ENCODE data around the gene NCKAP5L.
"Not testable (repeated sequence)": the region's sequence is repeated elsewhere in the genome, so short reads cannot be mapped to it uniquely, and the experiment has no call there.

NCKAP5L gene

DNA sequence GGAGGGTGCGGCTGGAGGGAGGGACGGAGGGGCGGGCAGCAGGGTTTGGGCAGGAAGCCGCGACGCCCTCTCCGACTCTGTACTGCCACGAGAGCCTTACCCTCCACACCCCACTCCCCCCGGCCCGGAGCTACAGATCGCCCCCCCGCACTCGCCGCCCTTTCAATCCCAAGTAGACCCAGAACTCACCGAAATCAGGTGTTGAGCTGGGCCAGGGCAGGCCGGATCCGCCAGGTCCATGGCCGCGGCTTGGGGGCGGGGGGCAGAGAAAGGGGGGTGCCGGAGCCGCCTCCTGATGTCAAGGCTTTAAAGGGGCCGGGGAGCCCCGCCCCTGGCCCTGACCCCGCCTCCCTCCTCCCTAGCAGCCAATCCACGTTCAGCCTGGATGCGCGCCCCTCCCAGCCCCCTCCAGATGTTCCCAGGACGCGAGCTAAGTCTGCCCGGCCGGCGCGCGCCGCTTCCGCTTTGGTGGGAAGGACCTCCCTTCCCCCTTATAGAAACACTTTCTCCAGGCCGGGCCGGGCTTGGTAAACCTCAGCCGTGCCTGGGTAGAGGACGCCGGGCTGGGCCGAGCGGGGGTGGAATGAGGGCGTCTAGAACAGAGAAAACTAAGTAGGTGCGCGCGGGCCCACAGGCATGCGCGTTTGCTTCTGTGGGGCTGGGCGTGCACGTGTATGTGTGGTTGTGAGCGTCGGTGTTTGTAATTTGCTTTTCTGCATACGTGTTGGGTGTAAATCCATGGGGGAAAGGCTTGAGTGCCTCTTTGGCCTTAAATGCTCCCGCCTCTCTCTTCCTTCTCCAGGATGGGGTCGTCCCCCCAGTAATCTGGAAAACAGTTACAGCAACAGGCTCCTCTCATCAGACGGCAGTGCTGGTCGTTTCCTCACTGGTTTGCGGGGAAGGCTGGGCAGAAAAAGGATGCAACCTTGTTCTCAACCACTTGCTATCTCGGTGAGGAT lies at the start of gene NCKAP5L:
Gene NCKAP5L, minus strand, starts transcription at position 281 of the 959 bp plus-strand sequence. CDS start 24,369 bp downstream, outside the sequence.
- peak; percentile 86 to 89 for DNase-seq (ENCODE audit: low read depth in 2 of 2)

GRCh38 chr12:49877066-49877465 lies 48.9 kb upstream of the NCKAP5L start:
- no peak for DNase-seq (ENCODE audit: low read depth in 2 of 2)

DNA sequence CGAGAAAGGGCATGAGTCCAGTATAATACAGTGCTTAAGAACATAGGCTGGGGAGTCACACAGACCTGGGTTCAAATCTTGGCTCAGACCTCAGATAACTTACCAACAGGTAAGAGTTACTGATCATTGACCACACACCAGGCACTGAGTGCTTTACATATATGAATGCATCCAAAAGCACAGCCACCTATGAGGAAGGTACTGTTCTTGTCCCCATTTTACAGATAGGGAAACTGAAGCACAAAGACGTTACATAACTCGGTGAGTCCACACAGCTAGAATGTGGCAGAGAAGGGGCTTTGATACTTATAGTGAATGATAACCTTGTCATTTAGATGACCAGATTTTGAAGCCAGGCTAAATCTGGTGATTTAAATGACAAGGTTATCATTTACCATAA lies 47.9 kb upstream of the NCKAP5L start:
- no peak for DNase-seq (ENCODE audit: low read depth in 2 of 2)

DNA sequence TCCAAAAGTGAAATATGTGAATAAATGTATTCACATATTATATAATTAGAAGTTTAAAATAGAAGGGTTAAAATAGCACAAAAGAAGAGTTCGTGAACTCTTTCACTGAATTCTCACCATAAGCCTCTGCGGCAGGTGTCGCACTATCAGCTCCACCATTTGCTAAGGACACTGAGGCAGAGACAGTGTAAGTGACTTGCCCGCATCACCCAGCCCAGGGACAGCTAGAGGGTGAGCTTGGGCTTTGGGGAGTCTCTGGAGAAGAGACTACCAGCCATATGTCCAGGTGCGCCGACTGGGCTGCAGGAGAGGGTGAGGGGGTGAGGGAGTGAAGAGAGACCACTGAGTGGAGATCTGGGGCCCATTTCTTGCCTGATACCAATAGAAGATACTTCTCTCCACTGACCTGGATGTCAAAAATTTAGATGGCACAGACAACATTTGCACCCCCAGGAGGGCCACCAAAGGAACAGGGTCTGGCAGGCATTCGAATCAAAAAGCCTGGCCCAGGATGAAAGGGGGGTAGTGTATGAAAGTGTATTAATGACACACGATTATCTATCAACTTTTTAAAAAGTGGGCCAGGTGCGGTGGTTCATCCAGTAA lies 47.0 kb upstream of the NCKAP5L start:
- no peak for DNase-seq (ENCODE audit: low read depth in 2 of 2)

DNA sequence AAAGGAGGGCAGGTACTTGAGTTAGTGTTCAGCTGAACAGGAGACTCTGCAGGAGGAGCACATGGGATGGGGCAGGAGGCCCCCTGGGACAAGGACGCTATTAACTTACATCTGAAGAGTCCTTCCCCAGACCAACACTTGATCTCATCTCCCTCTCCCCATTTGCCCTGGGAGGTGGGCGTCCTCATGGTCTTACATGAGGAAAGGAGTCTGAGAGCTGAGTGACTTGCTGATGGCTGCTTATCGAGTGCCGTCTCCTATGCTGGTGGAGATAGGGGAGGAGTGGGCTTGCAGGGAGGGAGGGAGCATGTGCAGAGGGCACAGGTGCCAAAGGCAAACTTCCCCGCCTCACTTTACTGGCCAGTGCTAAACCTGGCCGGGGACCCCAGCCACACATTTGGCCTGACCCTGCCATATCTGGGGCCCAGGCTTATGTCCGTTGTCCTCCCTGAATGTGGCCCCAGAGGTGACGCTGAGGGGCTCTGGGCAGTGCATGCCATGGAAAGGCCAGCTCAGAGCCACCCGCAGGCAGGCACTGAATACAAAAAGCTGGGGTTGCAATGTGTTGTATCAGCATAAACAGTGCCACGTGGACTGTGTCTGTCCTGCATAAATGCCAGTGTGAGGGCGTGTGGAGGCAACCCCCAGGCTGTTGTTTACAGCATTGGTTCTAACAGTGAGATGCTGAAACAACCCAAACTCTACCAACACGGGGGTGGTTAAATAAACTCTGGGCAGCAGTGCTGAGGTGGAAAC lies 46.1 kb upstream of the NCKAP5L start:
- DNase-seq (ENCODE audit: low read depth in 2 of 2) = no peak

- no peak for DNase-seq (ENCODE audit: low read depth in 2 of 2)
Measured at GRCh38 chr12:49873361-49873934, 45.2 kb upstream of the NCKAP5L start.

DNA sequence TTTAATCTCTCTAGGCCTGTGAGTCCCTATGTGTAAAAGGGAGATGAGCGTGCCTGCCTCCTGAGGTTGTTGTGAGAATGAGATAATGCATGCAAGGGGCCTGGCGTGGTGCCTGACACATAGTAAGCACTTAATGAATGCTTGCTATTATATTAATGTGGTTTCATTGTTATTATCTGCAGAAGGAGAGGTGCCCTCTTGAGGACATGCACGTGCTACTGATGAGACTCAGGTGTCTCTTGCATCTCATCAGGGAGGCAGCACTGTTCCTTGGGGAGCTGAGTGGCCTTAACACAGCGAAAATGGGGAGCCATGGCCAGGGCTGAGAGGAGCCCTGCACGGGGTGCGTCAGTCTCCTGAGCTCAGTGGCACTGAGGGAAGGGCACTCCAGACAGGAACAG lies 44.6 kb upstream of the NCKAP5L start:
- DNase-seq (ENCODE audit: low read depth in 2 of 2) = no peak

DNA sequence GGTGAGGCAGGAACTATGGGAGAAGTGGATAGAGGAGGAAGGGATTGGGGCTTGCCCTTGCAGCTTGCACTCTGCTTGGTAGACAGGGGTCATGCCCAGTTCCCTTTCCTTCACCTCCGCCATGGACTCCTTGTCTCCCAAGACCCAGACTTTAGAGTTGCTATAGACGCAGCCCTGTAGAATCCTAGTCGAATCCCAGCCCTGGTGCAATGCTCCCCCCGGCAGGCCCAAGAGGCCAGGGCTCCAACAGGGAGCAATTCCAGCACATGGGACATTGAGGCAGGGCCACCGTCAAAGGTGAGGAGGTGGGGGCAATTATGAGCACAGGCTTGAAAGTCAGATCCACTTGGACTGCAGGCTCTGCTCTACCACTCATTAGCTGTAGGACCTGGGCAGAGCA lies 44.2 kb upstream of the NCKAP5L start:
- DNase-seq (ENCODE audit: low read depth in 2 of 2) = no peak

DNA sequence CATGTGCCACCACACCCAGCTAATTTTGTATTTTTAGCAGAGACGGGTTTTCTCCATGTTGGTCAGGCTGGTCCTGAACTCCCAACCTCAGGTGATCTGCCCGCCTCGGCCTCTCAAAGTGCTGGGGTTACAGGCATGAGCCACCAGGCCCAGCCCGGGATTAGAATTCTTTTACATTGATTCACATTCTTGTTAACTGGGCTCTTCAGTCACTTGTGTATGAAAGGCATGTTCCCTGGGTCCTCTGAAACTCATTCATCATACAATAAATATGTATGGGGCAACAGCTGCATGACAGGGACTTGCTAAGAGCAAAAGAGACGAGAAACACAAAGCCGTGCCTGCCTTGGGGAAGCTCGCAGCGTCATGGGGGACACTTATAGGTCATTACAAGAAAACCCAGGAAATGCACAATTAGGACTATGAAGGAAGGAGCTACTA lies 43.6 kb upstream of the NCKAP5L start:
- DNase-seq (ENCODE audit: low read depth in 2 of 2) = not testable (repeated sequence)

DNA sequence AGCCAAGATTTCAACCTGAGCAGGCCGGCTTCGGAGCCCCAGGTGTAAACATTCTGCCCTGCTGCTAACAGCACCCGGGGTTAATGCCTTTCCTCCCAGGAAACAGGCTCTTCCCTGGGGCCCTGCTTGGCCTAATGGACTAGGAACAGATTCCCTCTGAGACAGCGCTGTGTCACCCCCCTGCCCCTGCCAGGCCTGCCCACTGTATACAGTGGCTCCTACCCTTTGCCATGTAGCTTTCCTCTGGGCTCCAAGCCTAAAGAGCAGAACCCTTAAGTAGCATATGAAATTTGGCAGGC lies 43.0 kb upstream of the NCKAP5L start:
- DNase-seq (ENCODE audit: low read depth in 2 of 2) = no peak

DNA sequence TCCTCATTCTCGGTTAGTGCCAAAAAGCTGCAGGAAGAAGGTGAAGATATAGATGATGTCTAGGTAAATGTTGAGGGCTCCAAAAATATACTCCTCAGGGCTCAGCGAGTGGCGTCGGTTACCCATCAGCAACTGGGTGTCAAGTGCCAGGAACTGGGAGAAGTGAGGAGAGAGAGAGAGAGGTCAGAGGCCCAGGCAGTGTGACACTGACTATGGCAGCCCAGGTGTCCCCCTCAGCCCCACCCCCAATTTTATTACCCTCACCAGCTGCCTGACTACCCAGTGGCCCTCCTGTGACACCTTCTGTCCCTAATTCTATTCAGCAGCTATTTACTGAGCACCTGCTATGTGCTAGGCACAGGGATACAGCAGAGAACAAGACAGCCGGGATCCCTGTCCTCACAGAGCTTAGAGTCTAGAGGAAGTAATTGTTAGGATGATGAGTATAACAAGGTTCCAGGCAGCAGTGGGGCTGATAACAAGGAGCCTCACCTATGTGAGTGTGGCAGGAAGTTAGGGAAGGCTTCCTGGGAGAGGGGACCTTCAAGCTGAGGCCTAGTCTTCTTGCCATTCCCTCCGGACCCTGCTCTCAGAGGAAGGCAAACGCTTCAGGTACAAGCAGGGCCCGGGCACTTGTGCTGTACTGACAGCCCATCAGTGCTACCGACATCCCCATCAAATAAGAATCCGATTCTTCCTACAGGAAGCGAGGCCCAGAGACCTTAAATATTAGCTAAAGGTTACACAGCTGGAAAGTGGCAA lies 42.5 kb upstream of the NCKAP5L start:
- no peak for DNase-seq (ENCODE audit: low read depth in 2 of 2)

GRCh38 chr12:49869816-49870500 lies 41.7 kb upstream of the NCKAP5L start:
- DNase-seq (ENCODE audit: low read depth in 2 of 2) = no peak

DNA sequence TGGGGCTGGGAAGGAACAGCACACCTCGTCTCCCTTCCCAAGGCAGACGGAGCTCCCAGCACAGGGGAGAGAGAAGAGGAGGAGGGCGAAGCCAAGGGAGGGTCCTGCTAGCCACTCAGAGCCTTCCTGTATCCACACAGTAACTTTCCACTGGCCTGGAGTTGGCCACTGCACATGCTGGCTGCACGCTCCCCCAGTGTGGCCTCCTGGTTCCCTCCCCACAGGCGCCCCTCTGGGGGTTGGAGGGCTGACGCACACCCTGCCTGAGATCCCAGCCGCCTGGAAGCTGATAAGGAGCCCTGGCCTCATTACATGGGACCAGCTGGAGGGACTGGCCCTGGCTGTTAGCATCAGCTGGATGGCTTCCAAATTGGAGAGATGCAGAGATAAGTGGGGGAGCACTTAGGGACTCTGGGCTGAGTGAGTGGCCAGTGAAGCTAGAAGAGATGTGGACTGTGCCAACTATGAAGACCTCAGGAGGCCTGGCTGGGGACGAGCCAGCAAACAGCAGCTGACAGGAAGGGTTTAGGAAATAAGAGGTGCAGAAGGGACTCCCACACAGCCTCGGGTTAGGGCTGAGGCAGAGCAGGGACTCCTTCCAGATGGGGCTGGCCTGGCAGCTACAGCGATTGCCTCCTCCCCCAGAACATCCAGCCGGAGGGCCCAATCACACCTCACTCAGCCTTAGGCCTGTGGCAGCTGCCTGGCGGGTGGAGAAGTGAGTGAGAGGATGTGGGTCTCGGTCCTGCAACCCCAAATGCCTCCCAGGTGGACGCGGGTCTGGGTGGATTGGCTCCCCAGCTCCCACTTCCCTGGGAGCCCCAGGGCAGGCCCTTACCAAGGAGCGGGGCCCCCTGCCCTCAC lies 41.0 kb upstream of the NCKAP5L start:
- no peak for DNase-seq (ENCODE audit: low read depth in 2 of 2)

- no peak for DNase-seq (ENCODE audit: low read depth in 2 of 2)
Measured at GRCh38 chr12:49868449-49868848, 40.2 kb upstream of the NCKAP5L start.

GRCh38 chr12:49867570-49868341 lies 39.5 kb upstream of the NCKAP5L start:
- DNase-seq (ENCODE audit: low read depth in 2 of 2) = no peak

DNA sequence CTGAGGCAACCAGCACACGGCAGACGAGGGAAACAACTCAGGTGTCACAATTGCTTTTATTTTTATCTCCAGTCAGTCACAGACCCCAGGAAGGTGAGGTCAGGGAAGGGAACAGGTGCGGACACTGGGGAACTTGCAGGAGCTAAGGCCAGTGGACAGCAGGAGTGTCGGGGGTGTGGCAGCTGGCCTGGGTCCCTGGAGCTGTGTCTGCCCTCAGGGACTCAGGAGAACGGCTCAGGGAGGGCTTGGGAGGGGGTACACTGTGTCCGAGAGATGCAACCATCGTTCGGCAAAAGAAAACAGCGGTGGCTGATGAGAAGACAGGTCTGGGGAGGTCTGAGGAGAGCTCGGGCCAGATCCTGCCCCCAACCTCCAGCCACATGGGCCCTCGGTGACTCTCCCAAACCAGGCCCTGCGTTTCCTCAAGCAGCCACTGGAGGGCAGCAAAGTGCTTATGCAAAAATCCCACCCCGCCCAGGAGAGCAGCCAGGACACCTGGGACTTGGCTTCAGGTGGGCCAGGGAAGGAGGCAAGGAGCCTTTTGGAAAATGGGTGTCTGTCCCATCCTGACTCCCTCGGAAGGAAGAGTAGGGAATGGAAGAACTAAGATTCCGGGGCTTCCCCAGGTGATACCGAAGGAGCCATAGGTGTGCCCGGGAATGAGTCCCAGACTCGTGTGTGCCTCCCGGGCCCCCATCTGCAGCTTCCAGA lies 38.8 kb upstream of the NCKAP5L start:
- peak; percentile 49 to 50 for DNase-seq (ENCODE audit: low read depth in 2 of 2)

DNA sequence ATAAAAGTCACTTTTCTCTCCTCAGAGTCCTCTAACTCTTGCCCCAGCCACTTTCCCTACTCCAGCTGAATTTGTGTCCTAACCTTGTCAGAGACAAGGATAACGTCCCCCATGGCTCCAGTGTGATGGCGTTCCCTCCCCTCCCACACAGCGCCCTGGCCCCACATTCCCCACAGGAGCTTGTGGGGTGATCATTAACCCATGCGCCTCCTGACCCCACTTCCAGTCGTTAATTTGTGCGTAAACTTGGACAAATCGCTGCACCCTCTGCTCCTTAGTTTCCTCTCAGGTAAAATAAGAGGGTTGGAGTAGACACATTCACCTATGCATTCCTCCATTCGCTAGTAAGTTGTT lies 37.5 kb upstream of the NCKAP5L start:
- no peak for DNase-seq (ENCODE audit: low read depth in 2 of 2)

GRCh38 chr12:49865109-49865781 lies 37.0 kb upstream of the NCKAP5L start:
- DNase-seq (ENCODE audit: low read depth in 2 of 2) = no peak
